Fibroblast of peridontal ligament (primary cell): ENCODE measurements around the gene AKAP11.
"Not testable (repeated sequence)": the region's sequence is repeated elsewhere in the genome, so short reads cannot be mapped to it uniquely, and the experiment has no call there.

Experiments
- DNase-seq: peaks from one replicate; pipeline ENCODE4 v3.0.0-alpha.2; 2010; ENCODE audit errors: extremely low read depth

The AKAP11 gene

GRCh38 chr13:42272115-42272803 lies at the start of gene AKAP11:
TSS of gene AKAP11 (plus strand) at chr13:42272152. CDS start at chr13:42286349, 14,197 bp downstream.
- DNase-seq = peak; percentile 36

- no peak for DNase-seq
Measured at GRCh38 chr13:42223681-42224080, 48.3 kb upstream of the AKAP11 start.

- no peak for DNase-seq
Measured at GRCh38 chr13:42225051-42225450, 46.9 kb upstream of the AKAP11 start.

GRCh38 chr13:42226759-42227158 lies 45.2 kb upstream of the AKAP11 start:
- not testable (repeated sequence) for DNase-seq

GRCh38 chr13:42228527-42228926 lies 43.4 kb upstream of the AKAP11 start:
- no peak for DNase-seq

GRCh38 chr13:42229287-42229686 lies 42.7 kb upstream of the AKAP11 start:
- DNase-seq = no peak

- DNase-seq = no peak
Measured at GRCh38 chr13:42232671-42233070, 39.3 kb upstream of the AKAP11 start.

- DNase-seq = no peak
Measured at GRCh38 chr13:42233726-42234125, 38.2 kb upstream of the AKAP11 start.

- DNase-seq = peak; percentile 38
Measured at GRCh38 chr13:42239161-42239560, 32.8 kb upstream of the AKAP11 start.

- DNase-seq = peak; percentile 5
Measured at GRCh38 chr13:42239644-42240043, 32.3 kb upstream of the AKAP11 start.

GRCh38 chr13:42246541-42246940 lies 25.4 kb upstream of the AKAP11 start:
- no peak for DNase-seq

GRCh38 chr13:42247883-42248282 lies 24.1 kb upstream of the AKAP11 start:
- DNase-seq = no peak

GRCh38 chr13:42255886-42256285 lies 16.1 kb upstream of the AKAP11 start:
- no peak for DNase-seq

- DNase-seq = no peak
Measured at GRCh38 chr13:42258747-42259146, 13.2 kb upstream of the AKAP11 start.

- no peak for DNase-seq
Measured at GRCh38 chr13:42259515-42259914, 12.4 kb upstream of the AKAP11 start.

GRCh38 chr13:42260903-42261654 lies 10.9 kb upstream of the AKAP11 start:
- DNase-seq = no peak

- peak; percentile 43 for DNase-seq
Measured at GRCh38 chr13:42266473-42266872, 5.5 kb upstream of the AKAP11 start.

GRCh38 chr13:42270160-42270856 lies 1.6 kb upstream of the AKAP11 start:
- DNase-seq = no peak

- DNase-seq = no peak
Measured at GRCh38 chr13:42270857-42271215, 1.1 kb upstream of the AKAP11 start.

GRCh38 chr13:42271337-42272114 lies 426 bp upstream of the AKAP11 start:
- DNase-seq = peak; percentile 99

GRCh38 chr13:42272804-42273175 lies 838 bp downstream of the AKAP11 start:
- peak; percentile 15 for DNase-seq
